Measurements from ENCODE around the gene RYR2. TPM values are rescaled to one million over a fixed set of nuclear protein-coding genes. Genes with fewer than 3 reads are reported as not detected.

Gene RYR2
- total RNA-seq, 1 donor from 2014 or later = 0.90 TPM

GRCh38 chr1:237134929-237135328, 92.9 kb downstream of the RYR2 start:
- H3K27ac ChIP-seq = no peak overlapping the region
- H3K4me2 ChIP-seq = no peak overlapping the region
- no peak overlapping the region for H3K4me3 ChIP-seq
- no peak overlapping the region for H2AFZ ChIP-seq (replicated peaks)
- H3K27me3 ChIP-seq = no peaks in the 10 kb centered on the region
- H3K9me3 Mint-ChIP-seq = peaks cover 5% of the 10 kb centered on the region
- no peaks in the 10 kb centered on the region for H3F3A ChIP-seq (ENCODE audit: low read depth)
- H3K27me3 Mint-ChIP-seq (ENCODE audit: insufficient read depth, low read depth) = no peaks in the 10 kb centered on the region
- H3K27ac Mint-ChIP-seq = no peak overlapping the region
- H3K36me3 ChIP-seq = no peaks in the 10 kb centered on the region
- H3K9ac ChIP-seq = no peak overlapping the region
- no peaks in the 10 kb centered on the region for H3K9me3 ChIP-seq (ENCODE audit: low read depth)
- no peaks in the 10 kb centered on the region for H3K4me1 ChIP-seq
- H4K20me1 ChIP-seq (ENCODE audit: low read depth) = no peaks in the 10 kb centered on the region
- no peaks in the 10 kb centered on the region for H3K79me2 ChIP-seq (ENCODE audit: low read depth)
- H3K4me3 Mint-ChIP-seq = no peak overlapping the region
- no peaks in the 10 kb centered on the region for H3K4me1 Mint-ChIP-seq
- DNase-seq (ENCODE audit: low spot score) = no peak
- H3K36me3 Mint-ChIP-seq = no peaks in the 10 kb centered on the region
- TF ChIP-seq EZH2 (IDR thresholded peaks at IDR 0.05) (no peak), EZH2phosphoT487 (IDR thresholded peaks at IDR 0.05) (no peak)
- TF ChIP-seq, protein P1, sequence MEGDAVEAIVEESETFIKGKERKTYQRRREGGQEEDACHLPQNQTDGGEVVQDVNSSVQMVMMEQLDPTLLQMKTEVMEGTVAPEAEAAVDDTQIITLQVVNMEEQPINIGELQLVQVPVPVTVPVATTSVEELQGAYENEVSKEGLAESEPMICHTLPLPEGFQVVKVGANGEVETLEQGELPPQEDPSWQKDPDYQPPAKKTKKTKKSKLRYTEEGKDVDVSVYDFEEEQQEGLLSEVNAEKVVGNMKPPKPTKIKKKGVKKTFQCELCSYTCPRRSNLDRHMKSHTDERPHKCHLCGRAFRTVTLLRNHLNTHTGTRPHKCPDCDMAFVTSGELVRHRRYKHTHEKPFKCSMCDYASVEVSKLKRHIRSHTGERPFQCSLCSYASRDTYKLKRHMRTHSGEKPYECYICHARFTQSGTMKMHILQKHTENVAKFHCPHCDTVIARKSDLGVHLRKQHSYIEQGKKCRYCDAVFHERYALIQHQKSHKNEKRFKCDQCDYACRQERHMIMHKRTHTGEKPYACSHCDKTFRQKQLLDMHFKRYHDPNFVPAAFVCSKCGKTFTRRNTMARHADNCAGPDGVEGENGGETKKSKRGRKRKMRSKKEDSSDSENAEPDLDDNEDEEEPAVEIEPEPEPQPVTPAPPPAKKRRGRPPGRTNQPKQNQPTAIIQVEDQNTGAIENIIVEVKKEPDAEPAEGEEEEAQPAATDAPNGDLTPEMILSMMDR (IDR thresholded peaks at IDR 0.05) = no peak

GRCh38 chr1:237138551-237138950, 96.6 kb downstream of the RYR2 start:
- H3K9ac ChIP-seq = no peak overlapping the region
- no peak overlapping the region for H3K27ac ChIP-seq

GRCh38 chr1:237139732-237140131, 97.7 kb downstream of the RYR2 start:
- Histone ChIP-seq H4K20me1 (ENCODE audit: low read depth) (no peaks in the 10 kb centered on the region), H3F3A (ENCODE audit: low read depth) (no peaks in the 10 kb centered on the region), H3K4me3 (no peak overlapping the region), H3K79me2 (ENCODE audit: low read depth) (no peaks in the 10 kb centered on the region), H3K27me3 (no peaks in the 10 kb centered on the region), H3K36me3 (no peaks in the 10 kb centered on the region), H3K4me1 (no peaks in the 10 kb centered on the region), H3K9ac (no peak overlapping the region), H3K9me3 (ENCODE audit: low read depth) (no peaks in the 10 kb centered on the region), H2AFZ (replicated peaks) (no peak overlapping the region), H3K4me2 (no peak overlapping the region), H3K27ac (no peak overlapping the region)
- TF ChIP-seq, protein P1 (IDR thresholded peaks at IDR 0.05) = no peak
- TF ChIP-seq EZH2 (IDR thresholded peaks at IDR 0.05) = no peak
- no peak for TF ChIP-seq EZH2phosphoT487 (IDR thresholded peaks at IDR 0.05)
- Mint-ChIP-seq H3K4me1 (no peaks in the 10 kb centered on the region), H3K9me3 (no peaks in the 10 kb centered on the region), H3K27me3 (ENCODE audit: insufficient read depth, low read depth) (no peaks in the 10 kb centered on the region), H3K36me3 (no peaks in the 10 kb centered on the region), H3K27ac (no peak overlapping the region), H3K4me3 (no peak overlapping the region)
- no peak for DNase-seq (ENCODE audit: low spot score)

More at GRCh38 chr1:237138551-237138950, 96.6 kb downstream of the RYR2 start:
- Histone ChIP-seq H3K27me3 (no peaks in the 10 kb centered on the region), H4K20me1 (ENCODE audit: low read depth) (no peaks in the 10 kb centered on the region), H3K79me2 (ENCODE audit: low read depth) (no peaks in the 10 kb centered on the region), H3F3A (ENCODE audit: low read depth) (no peaks in the 10 kb centered on the region), H3K9me3 (ENCODE audit: low read depth) (no peaks in the 10 kb centered on the region), H2AFZ (replicated peaks) (no peak overlapping the region), H3K4me2 (no peak overlapping the region), H3K4me3 (no peak overlapping the region), H3K4me1 (no peaks in the 10 kb centered on the region), H3K36me3 (no peaks in the 10 kb centered on the region)
- Mint-ChIP-seq H3K4me1 (no peaks in the 10 kb centered on the region), H3K27ac (no peak overlapping the region), H3K36me3 (no peaks in the 10 kb centered on the region), H3K9me3 (no peaks in the 10 kb centered on the region), H3K4me3 (no peak overlapping the region), H3K27me3 (ENCODE audit: insufficient read depth, low read depth) (no peaks in the 10 kb centered on the region)
- TF ChIP-seq EZH2phosphoT487 (IDR thresholded peaks at IDR 0.05) (no peak), EZH2 (IDR thresholded peaks at IDR 0.05) (no peak)
- TF ChIP-seq, protein P1 (IDR thresholded peaks at IDR 0.05) = no peak
- no peak for DNase-seq (ENCODE audit: low spot score)
